GM19025 (cell line): ENCODE results near the gene CCDC152.
"Not testable (repeated sequence)": the region's sequence is repeated elsewhere in the genome, so short reads cannot be mapped to it uniquely, and the experiment has no call there.

Source experiments
- ATAC-seq: cut with Tn5 transposase; IDR thresholded peaks from one replicate; pipeline ENCODE4 v1.9.1; 2021; ENCODE audit warnings: mild to moderate bottlenecking, low read depth, moderate library complexity; ENCODE audit not compliant: unreplicated experiment

CCDC152 gene

GRCh38 chr5:42756606-42757601 lies at the start of gene CCDC152:
Gene CCDC152, plus strand, starts transcription at chr5:42756818. Its CDS starts 2,304 bp downstream, at chr5:42759122.
- ATAC-seq, result no peak

GRCh38 chr5:42715785-42716184 lies 40.8 kb upstream of the CCDC152 start:
- no peak for ATAC-seq

GRCh38 chr5:42718591-42718990 lies 38.0 kb upstream of the CCDC152 start:
- no peak for ATAC-seq

GRCh38 chr5:42719034-42719433 lies 37.6 kb upstream of the CCDC152 start:
- no peak for ATAC-seq

DNA sequence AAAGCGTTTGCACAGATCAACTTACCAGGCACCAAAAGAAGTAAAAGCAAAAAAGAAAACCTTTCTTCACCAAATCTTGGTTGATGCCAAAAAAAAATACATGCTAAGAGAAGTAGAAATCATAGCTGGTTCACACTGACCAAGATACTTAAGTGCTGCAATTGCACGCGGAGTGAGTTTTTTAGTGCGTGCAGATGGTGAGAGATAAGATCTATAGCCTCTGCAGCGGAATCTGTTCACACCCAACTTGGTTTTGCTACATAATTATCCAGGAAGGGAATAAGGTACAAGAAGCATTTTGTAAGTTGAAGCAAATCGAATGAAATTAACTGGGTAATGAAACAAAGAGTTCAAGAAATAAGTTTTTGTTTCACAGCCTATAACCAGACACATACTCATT lies 36.4 kb upstream of the CCDC152 start:
- no peak for ATAC-seq

DNA sequence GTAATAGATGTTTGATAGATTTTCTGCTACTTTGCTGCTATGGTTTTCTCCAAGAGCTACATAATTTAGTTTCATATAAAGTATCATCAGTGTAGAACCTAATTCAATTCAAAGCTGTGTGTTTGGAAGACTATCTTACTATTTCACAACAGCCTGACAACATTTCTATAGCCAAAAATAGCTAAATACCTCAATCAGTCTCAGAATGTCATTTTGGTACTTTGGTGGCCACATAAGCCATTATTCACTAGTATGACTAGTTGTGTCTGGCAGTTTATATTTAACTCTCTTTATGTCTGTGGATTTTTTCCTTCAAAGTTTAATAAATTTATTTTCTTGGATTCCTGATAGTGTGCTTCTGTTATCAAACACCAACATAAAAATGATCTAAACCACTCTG lies 35.1 kb upstream of the CCDC152 start:
- no peak for ATAC-seq

- ATAC-seq, result not testable (repeated sequence)
These were observed 22.0 kb upstream of the CCDC152 start for GRCh38 chr5:42734531-42735058.

DNA sequence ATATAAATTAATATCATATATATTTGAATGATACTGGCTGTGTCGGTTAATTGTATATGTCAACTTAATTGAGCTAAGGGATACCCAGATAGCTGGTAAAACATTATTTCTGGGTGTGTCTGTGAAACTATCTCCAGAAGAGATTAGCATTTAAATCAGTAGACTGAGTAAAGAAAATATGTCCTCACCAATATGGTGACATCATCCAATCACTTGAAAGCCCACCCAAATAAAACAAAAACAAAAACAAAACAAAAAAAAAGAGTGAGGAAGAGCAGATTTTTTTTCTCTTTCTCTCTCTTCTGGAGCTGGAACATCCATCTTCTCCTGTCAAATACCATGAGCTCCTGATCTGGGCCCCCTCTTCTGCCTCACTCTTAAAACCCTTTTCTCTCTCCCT lies 15.7 kb upstream of the CCDC152 start:
- no peak for ATAC-seq

- ATAC-seq, result no peak
These were observed 11.2 kb upstream of the CCDC152 start for GRCh38 chr5:42745426-42745825.

GRCh38 chr5:42745856-42746255 lies 10.8 kb upstream of the CCDC152 start:
- ATAC-seq, result no peak

DNA sequence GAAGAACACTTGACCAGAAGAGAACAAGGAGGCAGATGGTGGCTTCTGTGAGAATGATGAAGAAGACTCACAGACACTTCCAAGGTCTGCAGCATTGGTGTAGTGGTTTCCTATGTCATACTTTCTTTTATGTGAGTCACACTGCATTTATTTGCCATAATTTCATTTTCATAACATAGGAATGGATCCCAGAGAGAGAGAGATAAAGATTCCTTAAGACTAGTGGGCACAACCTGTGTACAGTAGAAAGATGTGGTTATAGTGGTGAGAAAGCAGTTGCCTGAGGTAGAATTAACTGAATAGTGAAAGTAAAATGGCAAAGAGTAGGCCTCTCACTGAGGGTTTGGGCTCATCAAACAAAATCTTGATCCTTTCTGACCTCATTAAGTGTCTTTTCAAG lies 7.6 kb upstream of the CCDC152 start:
- ATAC-seq, result no peak

DNA sequence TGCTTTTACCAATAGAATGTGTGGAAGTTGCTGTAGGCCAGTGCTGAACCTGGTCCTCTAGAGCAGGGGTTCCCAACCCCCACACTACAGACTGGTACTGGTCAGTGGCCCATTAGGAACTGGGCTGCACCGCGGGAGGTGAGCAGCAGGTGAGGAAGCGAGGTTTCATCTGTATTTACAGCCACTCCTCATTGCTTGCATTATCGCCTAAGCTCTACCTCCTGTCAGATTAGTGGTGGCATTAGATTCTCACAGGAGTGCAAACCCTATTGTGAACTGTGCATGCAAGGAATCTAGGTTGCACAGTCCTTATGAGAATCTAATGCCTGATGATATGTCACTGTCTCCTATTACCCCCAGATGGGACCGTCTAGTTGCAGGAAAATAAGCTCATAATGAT lies 6.1 kb upstream of the CCDC152 start:
- no peak for ATAC-seq

DNA sequence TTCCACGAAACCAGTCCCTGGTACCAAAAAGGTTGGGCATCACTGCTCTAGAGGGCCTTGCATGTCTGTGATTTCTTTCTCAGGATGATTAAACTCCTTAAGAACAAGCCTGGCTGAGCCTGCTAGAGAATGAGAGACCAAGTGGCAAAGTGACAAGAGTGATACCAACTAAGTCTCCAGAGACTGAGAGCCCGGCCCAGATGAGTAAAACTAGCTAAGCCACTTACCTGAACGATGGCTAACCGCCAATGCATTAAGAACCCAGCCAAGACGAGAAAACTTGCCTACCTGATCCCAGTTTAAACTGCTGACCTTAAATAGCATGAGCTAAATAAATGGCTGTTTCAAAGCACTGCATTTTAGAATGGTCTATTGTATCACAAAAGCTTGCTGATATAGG lies 5.6 kb upstream of the CCDC152 start:
- ATAC-seq, result no peak

- ATAC-seq, result no peak
These were observed 3.5 kb upstream of the CCDC152 start for GRCh38 chr5:42753099-42753498.

DNA sequence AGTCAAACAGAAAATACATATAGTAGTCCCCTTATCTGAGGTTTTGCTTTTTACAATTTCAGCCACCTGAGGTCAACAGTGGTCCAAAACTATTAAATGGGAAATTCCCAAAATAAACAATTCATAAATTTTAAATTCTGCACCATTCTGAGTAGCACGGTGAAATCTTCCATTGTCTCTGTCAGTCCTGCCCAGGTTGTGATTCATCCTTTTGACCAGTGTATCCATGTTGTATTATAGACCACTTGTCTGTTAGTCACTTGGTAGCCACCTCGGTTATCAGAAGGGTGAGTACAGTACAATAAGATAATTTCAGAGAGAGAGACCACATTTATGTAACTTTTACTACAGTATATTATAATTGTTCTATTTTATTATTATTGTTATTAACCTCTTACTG lies 2.8 kb downstream of the CCDC152 start:
- no peak for ATAC-seq

DNA sequence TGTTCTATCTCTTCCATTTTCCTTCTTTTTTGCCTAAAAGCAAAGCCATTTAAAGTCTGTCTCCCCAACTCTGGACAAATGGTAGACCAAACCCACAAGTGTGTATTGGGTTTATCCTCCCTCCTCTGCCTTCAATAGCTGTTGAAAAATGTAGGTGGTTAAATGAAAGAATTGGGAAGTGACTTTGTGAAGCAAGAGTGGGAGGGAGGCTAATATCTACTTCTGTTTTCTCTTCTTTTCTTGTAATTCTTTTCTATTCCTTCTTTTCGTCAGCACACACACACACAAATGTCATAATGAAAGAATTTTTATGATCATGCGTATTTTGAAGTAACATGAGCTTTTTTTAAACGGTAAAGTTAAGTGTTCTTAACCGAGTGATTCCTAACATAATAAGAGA lies 3.8 kb downstream of the CCDC152 start:
- ATAC-seq, result no peak

DNA sequence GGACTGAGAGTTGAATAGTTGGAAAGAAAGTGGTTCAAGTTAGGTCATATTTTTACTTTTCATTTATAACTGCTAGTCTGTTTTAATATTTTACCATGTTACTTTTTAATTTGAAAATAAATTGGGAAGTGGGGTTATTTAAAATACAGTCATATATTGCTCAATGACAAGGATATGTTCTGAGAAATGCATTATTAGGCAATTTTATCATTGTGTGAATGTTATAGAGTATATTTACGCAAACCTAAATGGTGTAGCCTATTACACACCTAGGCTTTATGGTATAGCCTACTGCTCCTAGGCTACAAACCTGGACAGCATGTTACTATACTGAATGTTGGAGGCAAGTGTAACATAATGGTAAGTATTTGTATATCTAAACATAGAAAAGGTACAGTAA lies 5.2 kb downstream of the CCDC152 start:
- no peak for ATAC-seq

DNA sequence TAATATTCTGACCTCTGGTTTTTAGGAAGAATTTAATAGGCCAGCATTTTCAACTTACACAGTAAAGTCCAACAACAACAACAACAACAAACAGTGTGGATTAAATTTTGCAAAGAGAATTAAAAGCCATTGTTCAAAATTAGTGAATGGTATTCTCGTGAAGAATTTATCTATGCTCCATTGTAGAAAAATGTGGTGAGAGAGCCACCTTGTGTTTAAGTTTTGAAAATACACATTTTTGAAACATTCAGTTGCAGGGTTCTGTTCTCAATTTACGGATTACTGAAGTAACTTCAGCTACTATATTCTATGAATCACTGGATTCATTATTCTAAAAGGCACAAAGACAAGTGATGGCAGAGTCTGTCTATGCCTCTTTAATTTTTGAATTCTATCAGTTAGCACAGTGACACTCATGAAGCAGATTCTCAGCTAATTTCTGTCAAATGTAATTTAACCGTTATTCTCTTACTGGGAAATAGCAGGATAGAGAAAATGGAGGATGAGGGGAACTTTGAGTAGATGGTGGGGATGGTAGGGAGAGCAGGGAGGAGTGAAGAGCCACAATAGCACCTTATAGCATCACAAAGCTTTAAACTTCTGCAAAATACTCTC lies 11.0 kb downstream of the CCDC152 start:
- no peak for ATAC-seq

- ATAC-seq, result no peak
These were observed 11.5 kb downstream of the CCDC152 start for GRCh38 chr5:42768106-42768504.

GRCh38 chr5:42770003-42770402 lies 13.4 kb downstream of the CCDC152 start:
- no peak for ATAC-seq

DNA sequence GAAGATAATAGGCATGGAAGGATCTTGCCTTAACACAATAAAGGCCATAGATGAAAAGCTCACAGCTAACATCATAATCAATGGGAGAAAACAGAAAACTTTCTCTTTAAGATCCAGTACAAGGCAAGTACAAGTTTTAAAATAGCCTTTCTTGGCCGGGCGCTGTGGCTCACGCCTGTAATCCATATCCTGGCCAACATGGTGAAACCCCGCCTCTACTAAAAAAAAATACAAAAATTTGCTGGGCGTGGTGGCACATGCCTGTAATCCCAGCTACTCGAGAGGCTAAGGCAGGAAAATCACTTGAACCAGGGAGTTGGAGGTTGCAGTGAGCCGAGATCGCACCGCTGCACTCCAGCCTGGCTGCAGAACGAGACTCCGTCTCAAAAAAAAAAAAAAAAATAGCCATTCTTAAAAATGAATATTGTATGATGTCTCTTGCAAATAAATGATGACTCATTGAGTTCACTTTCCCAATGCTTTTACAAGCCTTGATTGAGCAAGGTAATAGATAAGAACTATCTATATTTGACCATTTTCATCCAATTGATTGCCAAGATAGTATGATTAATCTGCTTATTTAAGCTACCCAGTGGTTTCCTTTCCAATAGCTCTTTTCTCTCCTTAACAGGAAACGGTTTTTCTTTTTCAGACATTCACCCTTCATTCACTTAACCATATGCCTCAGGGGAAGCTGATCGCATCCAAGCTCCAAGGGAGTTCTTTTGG lies 15.8 kb downstream of the CCDC152 start:
- ATAC-seq, result no peak
